NCI-H82 (cell line): Measurements from ENCODE around the gene PLCL1.

Experiments used
- DNase-seq: peaks from one replicate; lab custom pipeline; 2025; lab: John Stamatoyannopoulos, UW

The PLCL1 gene

DNA sequence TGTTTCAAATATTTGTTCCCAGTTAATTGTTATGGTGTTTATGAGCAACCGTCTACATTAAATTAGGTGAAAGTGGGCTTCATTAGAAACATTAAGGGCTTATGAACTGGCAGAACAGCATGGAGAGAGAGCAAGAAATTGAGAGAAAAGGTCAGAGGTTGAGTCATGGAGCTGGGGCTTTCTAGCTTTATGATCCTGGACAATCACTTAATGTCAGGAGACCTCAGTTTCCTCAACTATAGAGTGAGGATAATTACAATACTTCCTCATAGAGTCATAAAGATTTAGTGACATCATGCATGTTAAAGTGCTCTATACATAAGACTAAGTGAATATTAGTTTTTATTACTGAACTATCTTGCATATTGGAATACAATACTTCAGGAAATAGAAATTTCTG is 83.9 kb downstream of the PLCL1 start:
- DNase-seq = no peak

DNA sequence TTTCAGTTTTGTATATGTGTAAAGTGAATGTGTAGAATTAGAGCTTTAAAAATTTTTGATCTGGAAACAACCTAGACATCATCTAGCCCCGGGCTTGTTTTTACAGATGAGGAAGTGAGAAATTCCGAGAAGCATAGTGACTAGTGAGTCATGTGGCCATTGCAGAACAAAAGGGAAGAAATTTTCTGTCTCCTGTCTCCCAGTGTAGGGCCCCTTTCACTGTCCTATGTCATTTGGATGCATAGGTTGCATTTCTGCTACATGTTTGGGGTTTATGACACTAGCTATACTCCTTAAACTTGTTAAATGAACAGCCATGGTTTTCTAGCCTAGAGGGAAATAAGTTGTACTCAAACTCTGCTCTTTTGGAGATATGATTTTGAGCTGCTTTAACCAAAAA is 84.6 kb downstream of the PLCL1 start:
- DNase-seq = no peak

DNA sequence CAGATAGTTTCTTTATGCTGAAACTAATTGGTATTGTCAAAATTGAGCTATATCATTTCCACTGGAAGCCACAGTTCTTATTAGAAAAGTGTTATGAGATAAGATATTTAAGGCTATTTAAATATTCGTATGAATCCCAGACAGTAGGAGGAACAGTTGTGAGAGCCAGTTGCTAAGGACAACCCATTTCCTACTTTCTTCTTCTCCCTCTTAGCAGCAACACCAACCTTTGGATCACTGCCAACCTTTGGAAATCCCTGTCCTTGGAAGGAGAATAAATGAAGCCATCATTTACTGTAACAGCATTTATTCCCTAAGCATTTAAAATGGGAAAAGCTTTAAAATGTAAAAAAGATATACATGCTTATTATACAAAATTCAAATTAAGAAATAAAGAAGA is 85.8 kb downstream of the PLCL1 start:
- peak; percentile 52 for DNase-seq

DNA sequence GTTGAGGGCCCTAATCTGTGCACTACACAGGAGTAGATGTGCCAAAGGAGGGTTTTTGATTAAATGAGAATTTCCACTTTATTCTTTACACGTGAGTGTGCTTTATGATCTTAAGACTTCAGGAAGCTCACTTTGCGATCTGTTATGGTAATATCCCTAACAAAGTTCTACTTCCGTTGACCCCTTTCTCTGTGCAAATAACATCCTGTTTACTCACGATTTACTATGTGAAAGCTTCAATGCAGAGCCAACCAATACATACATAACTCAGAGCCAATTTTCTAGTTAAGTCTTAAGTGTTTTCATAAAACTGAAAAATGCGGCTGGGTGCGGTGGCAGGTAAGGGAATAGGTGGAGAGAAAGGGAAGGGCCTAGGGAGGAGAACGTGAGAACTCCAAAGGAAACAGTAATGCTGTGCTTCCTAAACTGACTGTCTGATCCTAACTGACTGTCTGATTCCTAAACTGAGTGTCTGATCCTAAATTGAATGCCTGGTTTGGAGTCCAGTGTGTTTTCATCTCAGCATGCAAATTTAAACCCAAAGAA is 87.6 kb downstream of the PLCL1 start:
- DNase-seq = no peak

DNA sequence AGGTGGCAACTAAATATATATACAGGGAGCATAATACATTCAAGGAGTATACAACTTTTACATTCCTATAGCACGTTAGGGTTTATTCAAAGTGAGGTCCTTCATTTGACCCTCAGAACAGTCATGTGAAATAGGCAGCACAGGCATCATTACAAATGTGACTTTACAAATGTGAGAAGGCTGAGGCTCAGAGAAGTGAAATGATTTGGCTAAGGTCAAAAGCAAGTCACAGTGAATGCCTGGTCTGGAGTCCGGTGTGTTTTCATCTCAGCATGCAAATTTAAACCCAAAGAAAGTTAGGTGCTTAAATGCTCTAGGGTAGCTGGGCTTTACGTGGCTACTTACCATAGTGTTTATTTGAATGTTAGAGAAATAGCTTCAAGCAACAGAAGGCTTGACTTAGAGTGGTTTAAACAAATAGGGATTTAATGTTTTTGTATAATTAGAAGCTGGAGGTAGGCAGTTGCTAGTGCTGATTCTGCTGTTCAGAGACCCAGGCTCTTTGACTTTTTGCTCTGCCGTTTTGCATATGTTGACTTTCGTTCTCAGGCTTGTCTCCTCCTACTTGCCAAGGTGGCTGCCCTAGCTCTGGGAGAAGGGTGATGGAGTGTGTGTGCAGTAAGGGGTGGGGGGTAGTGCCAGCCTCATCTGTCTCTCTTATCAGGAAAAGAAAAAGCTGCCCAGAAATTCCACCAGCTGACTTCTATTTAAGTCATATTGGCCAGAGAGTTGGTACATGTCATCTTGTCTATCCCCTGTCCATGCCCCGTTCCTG is 89.2 kb downstream of the PLCL1 start:
- no peak for DNase-seq

DNA sequence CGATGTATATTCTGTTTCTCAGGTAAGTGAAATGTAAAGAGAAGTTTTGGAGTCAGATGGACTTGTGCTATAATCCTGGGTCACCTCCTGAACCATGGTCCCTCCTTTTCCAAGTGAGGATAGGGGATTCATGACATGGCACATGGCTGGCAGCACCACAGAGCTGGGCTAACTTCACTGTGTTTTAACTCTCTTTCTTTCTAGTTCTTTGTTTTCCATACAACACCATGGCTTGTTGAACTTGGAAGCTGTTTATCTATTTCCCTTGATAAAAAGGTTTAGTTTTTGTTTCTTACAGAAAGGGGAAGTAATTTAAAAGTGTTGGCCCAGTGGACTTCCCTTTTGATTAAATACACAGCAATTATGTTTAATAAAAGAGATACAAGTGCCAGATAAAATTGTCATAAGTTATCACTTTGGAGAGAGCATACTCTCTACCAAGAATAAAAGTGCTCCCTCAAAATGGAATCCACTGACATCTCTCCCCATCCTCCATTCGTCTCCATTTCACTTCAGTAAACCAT is 90.4 kb downstream of the PLCL1 start:
- DNase-seq = no peak

DNA sequence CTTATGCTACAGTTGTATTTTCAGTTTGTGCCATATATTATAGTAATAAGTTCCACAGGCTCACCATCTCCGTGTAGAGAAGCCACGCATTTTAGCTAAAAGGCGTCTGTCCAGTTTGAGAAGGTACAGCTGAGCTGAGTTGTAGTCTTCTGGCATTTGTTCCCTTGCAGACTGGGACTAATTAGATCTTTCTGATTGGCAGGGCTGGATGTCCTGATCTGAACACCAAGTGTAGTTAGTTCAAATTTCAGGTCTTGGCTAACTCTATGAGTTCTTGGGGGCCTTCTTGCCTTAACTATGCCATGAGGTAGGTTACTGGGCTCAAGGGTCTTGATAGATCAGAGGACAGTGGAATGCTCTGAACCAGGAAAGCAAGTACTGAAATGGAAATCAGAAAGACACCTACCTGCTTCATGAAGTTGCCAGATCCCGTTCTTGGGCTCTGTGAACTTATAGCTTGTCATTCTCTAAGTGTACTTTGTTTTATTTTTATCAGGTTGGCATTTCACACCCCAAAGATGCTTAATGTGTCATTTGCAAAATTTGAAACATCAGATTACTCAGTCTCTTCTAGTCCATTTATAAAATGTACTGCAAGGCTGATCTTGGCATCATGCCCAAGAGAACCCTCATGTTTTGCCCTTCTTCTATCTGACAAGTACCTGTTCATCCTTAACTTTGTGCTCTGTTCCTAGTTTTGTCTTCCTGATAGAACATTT is 93.7 kb downstream of the PLCL1 start:
- no peak for DNase-seq

DNA sequence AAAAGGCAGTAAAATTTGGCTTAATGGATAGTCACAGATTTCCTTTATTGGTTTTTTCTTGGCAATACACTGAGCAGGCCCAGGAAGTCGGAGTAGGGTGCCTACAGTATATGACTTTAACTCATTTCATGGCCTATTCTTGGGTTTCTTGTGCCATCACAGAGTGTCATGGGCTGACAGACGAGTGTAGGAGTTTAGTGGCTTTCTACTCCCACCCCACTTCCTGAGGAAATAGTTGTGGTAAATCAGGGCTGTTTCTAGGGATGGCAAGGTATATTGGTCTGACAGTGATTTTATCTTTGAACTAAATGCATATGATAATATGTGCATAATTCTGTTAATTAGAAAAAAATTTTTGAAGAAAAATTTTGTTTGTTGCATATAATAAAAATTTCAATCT is 100.1 kb downstream of the PLCL1 start:
- no peak for DNase-seq

DNA sequence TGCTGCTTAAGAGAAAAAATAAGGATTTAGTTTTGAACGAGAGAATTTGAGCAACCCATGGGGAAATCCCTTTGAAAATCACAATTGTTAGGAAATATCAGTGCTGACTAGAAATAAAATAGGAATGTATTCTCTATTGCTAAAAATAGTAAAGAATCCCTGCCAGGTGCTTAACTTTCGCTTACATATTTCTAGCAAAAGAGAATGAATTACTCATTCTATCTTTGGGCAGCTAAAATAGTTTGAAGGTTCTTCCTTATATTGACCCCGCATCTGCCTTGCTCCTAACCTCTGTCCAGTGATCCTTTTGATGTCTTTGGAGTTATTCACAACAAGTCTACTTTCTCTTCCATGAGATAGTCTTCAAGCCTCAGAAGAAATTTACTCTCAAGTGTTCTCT is 103.8 kb downstream of the PLCL1 start:
- DNase-seq = no peak

DNA sequence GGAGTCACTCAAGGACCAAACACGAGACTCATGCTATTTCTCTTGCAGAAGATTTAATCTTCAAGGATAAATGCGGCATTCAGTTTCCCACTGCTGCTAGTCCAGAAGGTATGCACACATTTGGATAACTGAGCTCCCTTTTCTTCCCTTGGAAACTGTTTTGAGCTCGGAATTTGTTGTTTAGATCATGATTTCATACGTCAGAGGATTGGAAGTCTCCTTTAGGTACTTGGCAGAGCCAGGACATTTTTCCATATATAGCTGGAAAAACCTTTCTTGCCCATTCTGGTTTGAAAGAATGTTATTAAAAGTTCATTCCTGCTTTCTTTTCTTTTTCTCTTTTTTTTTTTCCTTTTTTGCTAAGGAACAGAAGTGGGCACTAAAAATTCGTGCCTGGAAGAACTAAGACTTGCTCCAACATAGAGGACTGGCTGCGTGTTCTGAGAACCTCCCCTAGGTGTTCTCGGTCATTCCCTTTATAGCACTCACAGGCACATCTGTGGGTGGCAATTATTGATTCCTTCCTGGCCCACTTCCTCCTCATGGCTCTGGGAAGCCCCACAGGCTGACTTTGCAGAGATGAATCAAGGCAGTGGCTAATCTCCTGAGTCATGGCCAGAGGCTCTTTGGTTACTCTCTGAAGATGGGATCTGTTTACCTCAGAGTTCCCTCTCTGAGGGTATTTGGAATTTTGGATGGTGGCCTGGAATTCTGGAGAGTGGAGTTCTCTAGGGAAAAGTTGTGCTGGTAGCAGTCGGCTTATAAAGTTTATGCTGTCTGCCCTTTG is 104.8 kb downstream of the PLCL1 start:
- peak; percentile 24 for DNase-seq

DNA sequence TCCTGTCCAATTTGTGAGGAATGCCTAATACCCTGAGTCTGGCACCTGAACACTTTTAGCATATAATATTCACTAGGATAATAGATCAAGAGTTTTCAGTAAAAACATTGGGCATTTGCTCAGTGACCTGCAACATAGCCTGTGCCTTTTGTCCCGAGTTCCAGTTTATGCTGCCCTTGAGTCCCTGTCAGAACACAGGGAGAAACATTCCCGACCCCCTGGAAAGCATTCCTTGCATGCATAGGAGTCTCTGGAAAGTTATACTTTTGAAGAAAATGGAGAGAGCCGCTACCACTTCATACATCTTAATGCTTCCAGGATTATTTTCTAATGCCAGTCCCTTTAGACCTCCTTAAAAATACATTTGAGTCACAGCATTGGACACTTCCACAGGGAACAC is 107.3 kb downstream of the PLCL1 start:
- DNase-seq = no peak

DNA sequence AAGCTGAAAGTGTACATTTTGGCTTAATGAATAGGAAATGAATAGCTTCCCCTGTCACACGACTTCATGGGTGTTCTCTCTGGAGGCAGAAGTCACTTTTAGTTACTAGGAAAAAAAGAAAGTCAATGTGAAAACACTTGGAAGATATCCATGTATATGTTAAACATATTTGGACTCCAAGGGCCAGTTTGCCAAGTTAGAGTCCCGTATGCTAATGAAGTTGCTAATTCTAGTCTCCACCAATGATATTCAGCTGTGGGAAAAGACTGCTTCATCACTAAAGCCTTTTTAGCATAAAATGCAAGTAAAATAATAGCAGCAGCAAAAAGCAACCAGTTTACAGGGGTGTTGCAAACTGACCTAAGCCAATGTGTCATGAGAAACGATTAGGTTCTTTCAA is 108.7 kb downstream of the PLCL1 start:
- no peak for DNase-seq

DNA sequence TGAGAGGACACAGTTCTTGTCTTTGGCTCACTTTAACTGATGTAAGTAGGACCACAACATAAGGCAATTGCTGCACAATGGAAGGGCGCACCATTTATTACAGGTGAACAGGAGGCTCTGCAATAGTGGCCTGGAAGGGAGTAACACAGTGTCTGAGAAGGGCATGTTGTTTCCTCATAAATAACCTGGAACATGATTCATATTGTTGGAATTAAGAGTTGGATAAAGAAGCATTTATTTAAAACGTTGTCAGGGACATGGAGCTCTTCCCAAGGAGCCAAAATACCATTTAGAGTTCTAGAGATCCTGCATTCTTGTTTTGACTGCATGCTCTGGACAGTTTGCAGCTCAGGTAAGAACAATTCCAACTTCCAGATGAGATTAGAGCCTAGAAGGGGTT is 110.4 kb downstream of the PLCL1 start:
- DNase-seq = no peak

DNA sequence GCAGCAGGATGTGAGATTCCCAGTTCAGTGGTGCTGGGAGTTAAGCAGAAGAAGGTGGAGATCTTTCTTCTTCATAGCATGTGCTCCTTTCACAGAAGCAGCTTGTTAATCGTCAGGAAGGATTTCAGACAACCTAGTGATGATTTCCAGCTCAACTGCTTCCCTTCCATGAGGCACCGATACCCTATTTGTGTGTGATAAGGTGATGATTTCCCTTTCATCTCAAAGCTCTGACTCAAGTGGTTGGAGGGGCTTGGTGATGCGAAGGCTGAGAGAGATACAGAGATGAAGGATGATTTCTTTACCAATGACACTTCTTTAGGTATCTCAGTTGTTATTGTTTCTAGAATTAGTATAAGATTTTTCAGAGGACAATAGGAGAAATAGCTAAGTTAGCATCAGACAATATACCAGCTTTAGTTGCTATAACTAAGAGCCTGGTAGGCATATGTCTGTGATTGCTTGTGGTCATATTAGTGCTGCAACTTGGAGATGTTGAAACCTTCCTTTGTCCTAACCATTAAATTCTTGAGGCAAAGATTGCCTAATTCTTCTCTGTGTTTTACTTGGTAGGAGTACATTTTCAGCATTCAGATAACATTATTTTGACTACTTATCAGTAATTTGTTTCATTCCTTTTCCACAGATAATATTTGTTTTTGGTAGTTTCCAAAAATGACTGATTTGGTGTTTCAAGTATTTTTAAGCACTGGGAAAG is 111.3 kb downstream of the PLCL1 start:
- DNase-seq = no peak

DNA sequence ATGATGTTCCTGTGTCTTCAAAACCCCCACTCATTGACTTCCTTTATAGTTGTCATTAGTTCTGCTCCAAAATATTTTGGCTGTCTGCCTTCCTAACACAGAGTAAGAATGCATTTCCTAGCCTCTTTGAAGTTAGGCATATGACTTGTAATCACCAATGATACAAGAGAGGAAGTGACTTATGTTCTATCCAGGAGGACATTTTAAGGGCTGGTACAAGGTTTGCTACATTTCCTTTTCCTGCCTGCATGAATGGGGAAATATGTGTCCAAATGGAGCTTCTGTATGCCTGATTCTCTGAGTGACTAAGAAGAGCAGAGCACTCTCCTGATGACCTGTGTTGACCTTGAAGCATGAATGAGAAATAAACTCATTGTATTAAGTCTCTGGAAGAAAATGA is 115.1 kb downstream of the PLCL1 start:
- DNase-seq = no peak

DNA sequence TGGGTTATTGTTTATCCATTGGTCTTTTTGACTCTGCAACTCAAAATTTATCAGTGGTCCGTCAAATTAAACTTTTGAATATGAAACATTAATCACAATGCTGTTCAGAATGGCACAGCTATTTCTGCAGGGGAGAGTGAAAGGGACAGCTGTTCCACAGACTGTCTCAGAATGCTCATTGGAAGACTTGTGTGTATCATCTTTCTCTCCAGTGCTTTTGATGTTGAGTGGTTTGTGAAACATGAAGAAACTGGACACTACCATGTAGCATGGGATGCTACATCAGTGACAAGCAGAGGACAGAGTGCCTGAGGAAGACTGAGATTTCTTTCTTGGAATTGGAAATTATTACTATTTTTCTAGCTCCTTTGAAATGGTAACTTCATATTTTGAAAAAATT is 115.7 kb downstream of the PLCL1 start:
- DNase-seq = no peak

DNA sequence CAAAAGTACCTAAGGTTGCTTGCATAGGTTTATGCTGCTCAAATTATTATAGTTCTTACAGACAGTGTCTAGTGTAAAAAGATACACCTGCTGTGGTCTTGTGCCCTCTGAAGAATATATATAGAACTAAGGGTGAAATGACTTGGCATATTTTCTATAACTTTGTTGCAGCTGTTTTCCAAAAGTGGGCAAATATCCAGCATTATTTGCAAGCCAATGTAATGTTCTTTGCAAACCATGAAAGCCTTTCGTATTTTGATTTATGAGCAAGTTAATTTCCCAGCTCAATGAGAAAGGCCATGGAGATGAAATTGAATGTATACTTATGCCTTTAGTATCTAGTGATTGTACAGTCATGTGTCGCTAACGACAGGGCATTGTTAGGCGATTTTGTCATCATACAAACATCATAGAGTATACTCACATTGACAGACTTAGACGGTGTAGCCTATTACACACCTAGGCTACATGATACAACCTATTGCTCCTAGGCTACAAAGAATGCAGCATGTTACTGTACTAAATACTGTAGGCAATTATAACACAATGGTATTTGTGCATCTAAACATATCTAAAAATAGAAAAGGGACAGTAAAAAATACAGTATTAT is 116.3 kb downstream of the PLCL1 start:
- no peak for DNase-seq

DNA sequence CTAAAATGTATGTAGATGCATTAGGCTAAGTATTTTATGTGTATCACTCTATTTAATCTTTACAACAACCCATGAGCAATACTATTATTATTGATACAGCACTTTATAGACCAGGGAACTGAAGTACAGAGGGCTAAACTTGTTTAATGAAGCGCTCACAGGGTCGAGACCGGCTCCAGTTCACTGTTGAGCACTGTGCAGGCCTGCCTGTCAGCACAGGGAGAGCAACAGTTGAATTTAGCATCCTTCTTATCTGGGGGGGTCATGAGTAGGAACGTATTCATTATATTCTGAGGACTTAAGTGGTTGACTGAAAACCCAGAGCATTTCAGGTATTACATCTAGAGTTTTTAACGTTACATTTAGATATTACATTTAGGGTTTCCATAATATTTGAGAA is 120.1 kb downstream of the PLCL1 start:
- no peak for DNase-seq

DNA sequence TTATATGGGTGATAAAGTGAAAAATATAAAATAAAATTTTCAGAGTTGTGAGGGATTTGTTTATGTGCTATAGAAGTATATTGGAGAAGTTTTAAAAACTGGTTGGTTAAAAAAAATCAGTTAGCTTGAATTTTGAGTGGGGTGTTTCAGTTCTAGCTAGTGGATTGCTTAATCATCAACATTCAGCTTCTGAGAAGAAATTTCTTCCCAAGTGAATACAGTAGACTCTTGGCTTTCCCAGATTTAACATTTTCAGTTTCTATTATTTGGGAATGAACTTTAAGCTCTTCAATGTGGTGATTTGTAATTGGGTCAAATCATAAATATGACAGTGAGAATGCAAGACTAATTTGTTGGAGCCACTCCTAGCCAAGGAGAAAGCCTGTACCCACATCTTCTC is 120.8 kb downstream of the PLCL1 start:
- no peak for DNase-seq

DNA sequence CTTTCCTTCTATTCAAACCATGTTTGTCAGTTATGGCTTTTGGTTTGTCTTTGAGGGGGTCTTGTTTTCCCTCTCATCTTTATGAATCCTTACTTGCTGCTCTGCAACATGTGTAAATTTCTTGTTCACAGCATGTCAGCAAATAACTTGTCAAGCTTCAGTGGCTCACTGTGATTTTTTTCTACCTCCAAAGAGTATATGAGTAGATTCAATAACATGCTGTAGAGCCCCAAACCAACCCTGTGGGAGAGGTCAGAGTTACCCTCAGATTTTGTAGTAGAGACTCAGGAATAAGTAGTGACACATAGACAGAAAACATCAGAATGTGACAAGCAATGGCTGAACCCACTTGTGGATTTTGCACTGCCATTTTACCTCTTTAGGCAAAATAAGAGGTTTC is 121.6 kb downstream of the PLCL1 start:
- no peak for DNase-seq

DNA sequence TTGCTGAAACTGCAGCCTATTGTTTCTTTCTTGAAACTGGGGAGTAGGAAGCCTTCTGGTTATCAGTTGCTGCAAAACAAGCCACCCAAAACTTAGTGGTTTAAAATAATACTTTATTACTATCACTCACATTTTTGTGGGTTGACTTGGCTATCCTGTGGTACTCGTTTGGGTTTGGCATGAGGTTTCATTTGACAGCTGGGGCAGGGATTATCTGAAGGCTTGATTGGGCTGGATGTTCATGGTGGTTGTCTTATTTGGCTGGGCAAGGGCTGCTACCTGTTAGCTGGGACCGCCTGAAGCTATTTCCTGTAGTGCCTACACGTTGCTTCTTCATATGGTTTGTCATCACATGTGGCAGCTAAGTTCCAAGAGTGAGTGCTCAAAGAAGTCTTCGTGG is 122.3 kb downstream of the PLCL1 start:
- peak; percentile 16 for DNase-seq
